Keratinocyte (primary cell): ENCODE results near the gene KCNN3.

ENCODE experiments used
- EZH2 ChIP-seq: IDR thresholded peaks from one replicate; pipeline ENCODE4 v1.6.1; 2012; ENCODE audit warnings: inconsistent platforms, mild to moderate bottlenecking, low read length, moderate library complexity
- TF ChIP-seq, protein P1 (sequence below), 3 experiments: IDR thresholded peaks in 1 of 3; conservative IDR thresholded peaks in 1 of 3; optimal IDR thresholded peaks in 1 of 3; 2 replicates in 2 of 3; 3 replicates in 1 of 3; pipeline versions ENCODE3 to v1.5.1; 2011; ENCODE audit warnings: low read length in 3 of 3, mild to moderate bottlenecking in 3 of 3, moderate library complexity in 2 of 3, control low read depth in 1 of 3, inconsistent platforms in 1 of 3; ENCODE audit not compliant: insufficient read depth in 2 of 3; ENCODE audit errors: extremely low read depth in 1 of 3

DNA sequence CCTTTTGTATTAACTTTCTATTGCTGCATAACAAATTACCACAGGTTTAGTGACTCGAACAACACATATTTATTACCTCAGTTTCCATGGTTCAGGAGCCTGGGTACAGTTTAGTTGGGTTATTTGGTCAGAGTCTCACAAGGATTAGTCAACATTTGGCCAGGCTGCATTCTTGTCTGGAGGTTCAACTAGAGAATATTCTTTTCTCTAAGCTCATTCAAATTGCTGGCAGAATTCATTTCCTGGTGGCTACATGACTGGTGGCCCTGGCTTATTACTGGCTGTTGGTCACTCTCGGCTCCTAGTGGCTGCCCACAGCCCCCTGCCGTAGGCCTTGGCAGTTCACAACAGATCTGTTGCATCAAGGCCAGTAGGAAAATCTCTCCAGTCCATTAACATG is 181.0 kb downstream of the KCNN3 start:
- TF ChIP-seq, protein P1, sequence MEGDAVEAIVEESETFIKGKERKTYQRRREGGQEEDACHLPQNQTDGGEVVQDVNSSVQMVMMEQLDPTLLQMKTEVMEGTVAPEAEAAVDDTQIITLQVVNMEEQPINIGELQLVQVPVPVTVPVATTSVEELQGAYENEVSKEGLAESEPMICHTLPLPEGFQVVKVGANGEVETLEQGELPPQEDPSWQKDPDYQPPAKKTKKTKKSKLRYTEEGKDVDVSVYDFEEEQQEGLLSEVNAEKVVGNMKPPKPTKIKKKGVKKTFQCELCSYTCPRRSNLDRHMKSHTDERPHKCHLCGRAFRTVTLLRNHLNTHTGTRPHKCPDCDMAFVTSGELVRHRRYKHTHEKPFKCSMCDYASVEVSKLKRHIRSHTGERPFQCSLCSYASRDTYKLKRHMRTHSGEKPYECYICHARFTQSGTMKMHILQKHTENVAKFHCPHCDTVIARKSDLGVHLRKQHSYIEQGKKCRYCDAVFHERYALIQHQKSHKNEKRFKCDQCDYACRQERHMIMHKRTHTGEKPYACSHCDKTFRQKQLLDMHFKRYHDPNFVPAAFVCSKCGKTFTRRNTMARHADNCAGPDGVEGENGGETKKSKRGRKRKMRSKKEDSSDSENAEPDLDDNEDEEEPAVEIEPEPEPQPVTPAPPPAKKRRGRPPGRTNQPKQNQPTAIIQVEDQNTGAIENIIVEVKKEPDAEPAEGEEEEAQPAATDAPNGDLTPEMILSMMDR (optimal IDR thresholded peaks at IDR 0.05 in 1 of 3, IDR thresholded peaks at IDR 0.05 in 1 of 3, conservative IDR thresholded peaks at IDR 0.05 in 1 of 3; ENCODE audit: extremely low read depth in 1 of 3, insufficient read depth in 2 of 3, low read length in 3 of 3): no peak
- no peak for TF ChIP-seq EZH2
